Choroid plexus epithelial cell (primary cell): ENCODE results near the gene ST8SIA2.

ENCODE experiments used
- DNase-seq: peaks from one replicate; pipeline ENCODE4 v3.0.0-alpha.2; 2010; ENCODE audit warnings: low read depth
- H3K4me3 ChIP-seq: 2 replicates; pipeline ENCODE4 v1.5.1; 2011; ENCODE audit warnings: low read depth, mild to moderate bottlenecking, control low read depth, low read length, moderate library complexity
- TF ChIP-seq, protein P1 (sequence below): conservative IDR thresholded peaks from 2 replicates; pipeline ENCODE4 v1.5.1; 2011; ENCODE audit warnings: low read depth, mild to moderate bottlenecking, control low read depth, inconsistent platforms, low read length, moderate library complexity

Gene ST8SIA2

DNA sequence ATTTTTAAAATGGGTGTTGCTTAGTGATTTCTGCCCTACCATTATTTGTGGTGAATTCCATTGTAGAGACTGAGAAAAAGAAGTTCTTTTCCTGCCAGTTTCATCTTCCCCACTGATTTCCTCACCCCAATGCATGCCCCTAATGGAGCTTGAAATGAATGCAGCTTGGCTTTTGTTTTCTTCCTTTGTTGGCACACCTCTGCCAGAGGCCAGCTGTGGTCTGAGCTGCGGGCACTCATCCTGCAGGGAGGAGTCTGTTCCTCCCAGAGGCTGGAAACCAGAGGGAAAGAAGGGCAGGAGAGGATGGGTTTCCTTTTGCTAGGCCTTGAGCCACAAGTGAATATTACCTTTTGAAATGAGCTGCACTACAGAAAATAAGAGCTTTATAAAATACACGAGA is 9.3 kb upstream of the ST8SIA2 start:
- TF ChIP-seq, protein P1, sequence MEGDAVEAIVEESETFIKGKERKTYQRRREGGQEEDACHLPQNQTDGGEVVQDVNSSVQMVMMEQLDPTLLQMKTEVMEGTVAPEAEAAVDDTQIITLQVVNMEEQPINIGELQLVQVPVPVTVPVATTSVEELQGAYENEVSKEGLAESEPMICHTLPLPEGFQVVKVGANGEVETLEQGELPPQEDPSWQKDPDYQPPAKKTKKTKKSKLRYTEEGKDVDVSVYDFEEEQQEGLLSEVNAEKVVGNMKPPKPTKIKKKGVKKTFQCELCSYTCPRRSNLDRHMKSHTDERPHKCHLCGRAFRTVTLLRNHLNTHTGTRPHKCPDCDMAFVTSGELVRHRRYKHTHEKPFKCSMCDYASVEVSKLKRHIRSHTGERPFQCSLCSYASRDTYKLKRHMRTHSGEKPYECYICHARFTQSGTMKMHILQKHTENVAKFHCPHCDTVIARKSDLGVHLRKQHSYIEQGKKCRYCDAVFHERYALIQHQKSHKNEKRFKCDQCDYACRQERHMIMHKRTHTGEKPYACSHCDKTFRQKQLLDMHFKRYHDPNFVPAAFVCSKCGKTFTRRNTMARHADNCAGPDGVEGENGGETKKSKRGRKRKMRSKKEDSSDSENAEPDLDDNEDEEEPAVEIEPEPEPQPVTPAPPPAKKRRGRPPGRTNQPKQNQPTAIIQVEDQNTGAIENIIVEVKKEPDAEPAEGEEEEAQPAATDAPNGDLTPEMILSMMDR = no peak
- DNase-seq = no peak
- no peak overlapping the region for H3K4me3 ChIP-seq

GRCh38 chr15:92385096-92385495 is 8.6 kb upstream of the ST8SIA2 start:
- H3K4me3 ChIP-seq = no peak overlapping the region
- TF ChIP-seq, protein P1 = no peak
- no peak for DNase-seq

DNA sequence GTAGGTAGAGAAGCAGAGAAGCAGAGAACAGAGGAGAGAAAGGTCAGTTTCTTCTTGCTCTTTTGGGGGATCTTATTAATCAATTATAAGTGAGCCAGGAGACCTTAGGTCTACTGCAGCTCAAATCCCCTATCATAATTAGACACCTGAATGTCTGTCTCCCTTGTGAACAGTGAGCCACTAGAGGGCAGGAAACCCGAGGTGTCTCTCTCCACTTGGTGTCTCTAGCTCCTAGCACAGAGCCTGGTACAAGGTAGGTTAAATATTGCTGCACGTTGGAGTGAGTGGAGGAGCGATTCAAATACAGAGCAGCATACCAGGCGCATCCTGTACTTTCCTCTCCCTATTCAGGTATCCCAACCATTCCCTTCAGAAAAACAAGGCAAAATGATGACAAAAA is 2.0 kb upstream of the ST8SIA2 start:
- DNase-seq = peak; percentile 27
- H3K4me3 ChIP-seq = no peak overlapping the region
- TF ChIP-seq, protein P1 = peak; percentile 40

DNA sequence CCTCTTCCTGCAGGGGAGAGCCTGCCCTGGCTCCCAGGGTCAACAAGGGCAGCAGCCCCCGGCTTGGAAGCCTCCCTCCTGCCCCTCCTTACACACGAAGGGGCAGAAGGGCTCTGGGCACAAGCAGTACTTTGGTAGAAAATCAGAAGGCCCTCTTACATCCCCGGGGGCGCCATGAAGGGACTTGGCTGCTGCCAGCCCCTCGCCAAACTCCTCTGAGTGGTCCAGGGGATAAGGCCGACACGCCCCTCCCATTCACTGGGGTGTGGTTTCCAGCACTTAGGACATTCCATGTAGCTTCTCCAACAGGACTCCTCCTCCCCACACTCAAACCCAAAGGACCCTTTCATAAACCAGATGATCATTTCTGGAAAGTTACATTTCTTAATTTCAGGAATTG is 1.2 kb upstream of the ST8SIA2 start:
- no peak for DNase-seq
- TF ChIP-seq, protein P1 = no peak
- H3K4me3 ChIP-seq = no peak overlapping the region

GRCh38 chr15:92393980-92394308 is 263 bp downstream of the ST8SIA2 start:
- no peak overlapping the region for H3K4me3 ChIP-seq
- TF ChIP-seq, protein P1 = no peak
- no peak for DNase-seq

- DNase-seq = no peak
- H3K4me3 ChIP-seq = no peak overlapping the region
- TF ChIP-seq, protein P1 = no peak
Measured at GRCh38 chr15:92394309-92395097, 822 bp downstream of the ST8SIA2 start.

DNA sequence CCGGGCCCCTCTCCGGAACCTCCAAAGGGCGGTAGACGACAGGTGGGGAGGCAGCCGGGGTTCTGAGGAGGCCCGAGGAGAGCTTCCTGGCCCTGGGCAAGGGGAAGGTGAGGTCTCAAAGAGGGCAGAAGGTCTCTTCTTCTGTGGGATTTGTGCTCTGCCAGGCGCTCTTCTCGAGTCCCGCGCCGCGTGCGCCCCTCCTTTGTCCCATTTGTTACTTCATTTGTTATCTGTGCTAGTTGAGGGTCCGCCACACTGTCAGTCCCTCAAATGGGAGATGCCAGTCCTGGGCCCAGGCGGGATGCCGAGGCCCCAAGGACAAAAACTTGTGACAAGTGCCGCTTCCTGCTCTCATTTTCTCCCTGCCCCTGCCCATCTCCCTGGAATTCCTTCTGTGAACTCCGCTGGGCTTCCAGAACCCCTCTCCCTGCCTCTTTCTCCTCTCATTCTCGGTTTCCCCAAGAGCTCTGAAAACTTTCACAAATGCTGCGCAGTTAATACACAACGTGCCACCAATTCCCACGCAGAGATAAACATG is 1.5 kb downstream of the ST8SIA2 start:
- TF ChIP-seq, protein P1 = no peak
- no peak overlapping the region for H3K4me3 ChIP-seq
- DNase-seq = no peak
